ENCODE measurements around the gene MED15. TPM values are rescaled to one million over a fixed set of nuclear protein-coding genes. Genes with fewer than 3 reads are reported as not detected.
"Not testable (repeated sequence)": the region's sequence is repeated elsewhere in the genome, so short reads cannot be mapped to it uniquely, and the experiment has no call there.

Gene MED15
- total RNA-seq, 4 donors from 2014 or later, result 36.5 to 90.5 (median 57.2) TPM

DNA sequence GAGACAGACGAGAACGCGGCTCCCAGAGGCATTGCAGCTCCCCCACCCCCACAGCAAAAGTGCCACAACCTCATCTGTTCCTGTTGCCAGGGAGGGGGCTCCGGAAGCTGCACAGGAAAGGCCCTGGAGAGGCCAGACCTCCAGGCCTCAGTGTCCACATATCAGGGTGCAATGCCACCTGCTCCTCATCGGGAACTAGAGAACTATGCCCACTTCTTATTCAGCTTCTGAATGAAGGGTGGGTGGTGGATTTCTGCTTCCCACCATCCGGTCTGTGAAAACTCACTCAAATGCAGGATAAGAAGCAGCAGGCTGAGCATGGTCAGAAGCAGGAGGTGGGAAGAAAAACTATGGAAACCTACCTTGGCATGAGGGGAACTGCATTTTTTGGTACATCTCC lies 105.9 kb downstream of the MED15 start:
- DNase-seq (ENCODE audit: low spot score) (no peak), ATAC-seq (ENCODE audit: low FRiP score) (no peak)
- TF ChIP-seq, protein P1, sequence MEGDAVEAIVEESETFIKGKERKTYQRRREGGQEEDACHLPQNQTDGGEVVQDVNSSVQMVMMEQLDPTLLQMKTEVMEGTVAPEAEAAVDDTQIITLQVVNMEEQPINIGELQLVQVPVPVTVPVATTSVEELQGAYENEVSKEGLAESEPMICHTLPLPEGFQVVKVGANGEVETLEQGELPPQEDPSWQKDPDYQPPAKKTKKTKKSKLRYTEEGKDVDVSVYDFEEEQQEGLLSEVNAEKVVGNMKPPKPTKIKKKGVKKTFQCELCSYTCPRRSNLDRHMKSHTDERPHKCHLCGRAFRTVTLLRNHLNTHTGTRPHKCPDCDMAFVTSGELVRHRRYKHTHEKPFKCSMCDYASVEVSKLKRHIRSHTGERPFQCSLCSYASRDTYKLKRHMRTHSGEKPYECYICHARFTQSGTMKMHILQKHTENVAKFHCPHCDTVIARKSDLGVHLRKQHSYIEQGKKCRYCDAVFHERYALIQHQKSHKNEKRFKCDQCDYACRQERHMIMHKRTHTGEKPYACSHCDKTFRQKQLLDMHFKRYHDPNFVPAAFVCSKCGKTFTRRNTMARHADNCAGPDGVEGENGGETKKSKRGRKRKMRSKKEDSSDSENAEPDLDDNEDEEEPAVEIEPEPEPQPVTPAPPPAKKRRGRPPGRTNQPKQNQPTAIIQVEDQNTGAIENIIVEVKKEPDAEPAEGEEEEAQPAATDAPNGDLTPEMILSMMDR (IDR thresholded peaks at IDR 0.05), result no peak

DNA sequence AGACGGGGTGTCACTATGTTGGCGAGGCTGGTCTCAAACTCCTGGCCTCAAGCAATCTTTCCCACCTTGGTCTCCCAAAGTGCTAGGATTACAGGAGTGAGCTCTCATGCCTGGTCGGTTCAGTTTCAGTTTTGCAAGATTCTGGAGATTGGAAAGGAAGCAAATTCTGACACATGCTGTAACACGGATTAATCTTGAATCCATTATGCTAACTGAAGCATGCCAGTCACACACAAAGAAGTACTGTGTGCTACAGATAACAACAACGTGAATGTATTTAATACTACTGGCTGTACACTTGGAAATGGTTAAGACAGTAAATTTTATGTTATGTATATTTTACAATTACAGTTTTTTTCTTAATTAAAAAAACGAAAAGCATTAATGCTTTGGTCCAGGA lies 107.6 kb downstream of the MED15 start:
- DNase-seq (ENCODE audit: low spot score), result no peak
- TF ChIP-seq, protein P1 (IDR thresholded peaks at IDR 0.05), result no peak
- ATAC-seq (ENCODE audit: low FRiP score), result no peak

DNA sequence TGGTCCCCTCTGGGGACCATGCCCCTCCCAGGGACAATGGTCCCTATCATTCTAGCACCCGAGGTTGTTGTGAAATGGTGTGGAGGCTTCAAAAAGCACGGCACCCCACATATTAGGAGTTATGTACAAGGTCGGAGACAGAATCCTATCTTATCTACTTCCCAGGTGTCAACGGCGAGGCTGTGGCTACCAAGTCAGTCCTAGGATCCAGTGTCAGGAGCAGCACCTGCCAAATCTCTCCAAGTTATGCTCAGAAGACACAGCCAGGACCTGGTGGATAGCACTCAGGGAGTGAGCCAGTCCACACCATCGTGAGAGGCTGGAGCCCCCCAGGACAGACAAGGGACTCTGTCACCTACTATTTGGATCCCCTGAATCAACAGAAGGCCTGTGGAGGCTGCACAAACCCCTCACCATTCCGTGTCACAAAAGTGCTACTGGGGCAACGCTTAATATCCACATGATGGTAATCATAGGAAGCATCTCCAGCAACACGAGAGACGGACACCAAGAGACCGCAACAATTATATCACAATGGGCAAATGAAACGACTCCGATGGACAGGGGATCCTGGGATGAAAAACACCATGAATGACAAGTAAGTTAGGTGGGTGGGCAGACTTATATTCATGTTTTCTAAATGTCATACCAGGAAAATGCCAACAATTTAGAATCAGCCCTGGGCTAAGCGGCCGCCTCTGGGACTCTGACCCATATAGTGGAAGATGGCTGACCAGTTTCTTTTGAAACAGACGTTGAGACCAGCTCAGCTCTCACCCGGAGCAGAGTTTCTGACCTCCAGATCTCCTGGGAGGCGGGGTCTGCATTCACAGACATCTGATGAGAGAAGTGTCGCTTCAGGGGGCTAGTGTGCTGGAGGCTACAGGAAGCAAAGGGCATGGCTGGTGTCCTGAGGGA lies 108.4 kb downstream of the MED15 start:
- TF ChIP-seq, protein P1 (IDR thresholded peaks at IDR 0.05), result no peak
- DNase-seq (ENCODE audit: low spot score), result no peak
- no peak for ATAC-seq (ENCODE audit: low FRiP score)

DNA sequence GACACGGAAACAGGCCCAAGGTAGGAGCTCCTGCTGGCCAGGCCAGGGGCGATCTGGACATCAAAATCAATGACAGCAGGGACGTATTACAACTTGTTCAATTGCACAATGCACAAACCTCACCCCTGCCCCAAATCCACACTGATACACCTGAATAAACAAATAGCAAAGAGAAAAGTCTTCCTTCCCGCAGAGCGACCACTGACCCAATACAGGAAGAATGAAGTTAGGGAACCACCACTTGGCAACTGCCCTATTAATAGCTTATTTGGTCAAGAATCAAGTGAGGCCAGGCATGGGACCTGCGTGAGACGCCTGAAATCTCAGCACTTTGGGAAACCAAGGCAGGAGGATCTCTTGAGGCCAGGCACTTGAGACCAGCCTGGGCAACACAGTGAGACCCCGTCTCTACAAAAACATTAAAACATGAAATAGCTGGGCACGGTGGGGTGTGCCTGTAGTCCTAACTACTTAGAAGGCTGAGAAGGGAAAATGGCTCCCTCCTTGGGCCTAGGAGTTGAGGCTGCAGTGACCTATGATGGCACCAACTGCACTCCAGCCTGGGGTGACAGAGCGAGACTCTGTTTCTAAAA lies 109.1 kb downstream of the MED15 start:
- ATAC-seq (ENCODE audit: low FRiP score), result no peak
- no peak for DNase-seq (ENCODE audit: low spot score)
- TF ChIP-seq, protein P1 (IDR thresholded peaks at IDR 0.05), result no peak

DNA sequence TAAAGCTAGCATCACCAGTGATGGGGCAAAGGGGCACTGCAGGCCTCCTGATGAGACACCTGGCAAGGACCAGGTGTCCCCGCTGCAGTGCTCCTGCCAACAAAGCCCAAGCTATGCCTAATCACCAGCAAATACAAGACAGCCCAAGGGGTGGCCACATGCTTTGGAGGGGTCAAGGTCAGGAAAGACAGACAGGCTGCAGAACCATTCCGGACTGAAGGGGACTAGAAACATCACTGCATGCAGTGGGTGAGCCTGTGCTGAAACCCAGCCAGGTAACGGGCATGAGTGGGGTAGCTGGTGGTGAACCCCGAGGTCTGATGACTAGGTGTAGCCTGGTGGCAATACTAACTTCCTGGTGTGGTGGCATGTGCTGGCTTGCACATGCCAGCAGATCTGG lies 111.1 kb downstream of the MED15 start:
- DNase-seq (ENCODE audit: low spot score) (no peak), ATAC-seq (ENCODE audit: low FRiP score) (no peak)
- TF ChIP-seq, protein P1 (IDR thresholded peaks at IDR 0.05), result no peak

DNA sequence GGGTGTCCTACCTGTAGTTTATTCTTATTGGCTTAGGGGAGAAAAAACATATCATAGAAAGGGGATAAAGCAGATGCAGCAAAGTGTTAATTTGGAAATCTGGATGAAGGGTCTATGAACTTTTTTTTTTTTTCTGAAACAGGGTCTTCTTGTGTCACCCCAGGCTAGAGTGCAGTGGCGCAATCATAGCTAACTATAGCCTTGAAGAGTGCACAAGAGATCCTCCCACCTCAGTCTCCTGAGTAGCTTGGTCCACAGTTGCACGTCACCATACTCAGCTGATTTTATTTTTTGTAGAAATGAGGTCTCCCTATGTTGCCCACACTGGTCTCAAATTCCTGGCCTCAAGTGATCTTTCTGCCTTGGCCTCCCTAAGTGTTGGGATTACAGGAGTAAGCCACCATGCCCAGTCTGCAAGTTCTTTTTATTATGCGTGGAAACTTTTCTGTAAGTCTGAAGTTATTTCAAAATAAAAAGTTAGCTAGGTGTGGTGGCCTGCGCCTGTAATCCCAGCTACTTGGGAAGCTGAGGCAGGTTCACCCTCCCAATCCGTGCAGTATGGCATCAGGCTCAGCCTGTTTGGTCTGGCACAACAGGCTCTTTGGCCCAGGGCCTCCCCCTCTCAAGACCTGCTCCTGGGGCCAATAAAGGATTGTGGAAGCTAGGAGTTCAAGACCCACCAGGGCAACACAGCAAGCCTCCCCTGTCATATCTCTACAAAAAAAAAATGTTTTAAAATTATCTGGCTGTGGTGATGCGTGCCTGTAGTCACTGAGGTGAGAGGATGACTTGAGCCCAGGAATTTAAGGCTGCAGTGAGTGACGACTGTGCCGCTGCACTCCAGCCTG lies 111.9 kb downstream of the MED15 start:
- no peak for ATAC-seq (ENCODE audit: low FRiP score)
- TF ChIP-seq, protein P1 (IDR thresholded peaks at IDR 0.05), result no peak
- no peak for DNase-seq (ENCODE audit: low spot score)

DNA sequence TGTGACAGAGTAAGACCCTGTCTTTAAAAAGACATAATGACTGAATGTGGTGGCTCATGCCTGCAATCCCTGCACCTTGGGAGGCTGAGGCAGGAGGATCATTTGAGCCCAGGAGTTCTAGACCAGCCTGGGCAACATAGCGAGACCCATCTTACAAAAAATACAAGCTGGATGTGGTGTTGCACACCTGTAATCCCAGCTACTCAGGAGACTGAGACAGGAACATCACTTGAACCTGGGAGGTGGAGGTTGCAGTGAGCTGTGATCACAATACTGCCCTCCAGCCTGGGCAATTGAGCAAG lies 112.4 kb downstream of the MED15 start:
- not testable (repeated sequence) for DNase-seq (ENCODE audit: low spot score); ATAC-seq (ENCODE audit: low FRiP score)

Measured in omental fat pad (tissue), 4 donors.